GM12891 (cell line): ENCODE data around the gene BICDL1.

Experiments
- PAX5 ChIP-seq: IDR thresholded peaks from 2 replicates; pipeline ENCODE4 v1.6.1; 2011; ENCODE audit warnings: low read length, moderate library complexity, mild to moderate bottlenecking; ENCODE audit not compliant: insufficient read depth, severe bottlenecking
- POLR2A ChIP-seq: IDR thresholded peaks from 2 replicates; pipeline ENCODE4 v1.6.1; 2011; ENCODE audit warnings: low read depth, low read length, control low read depth
- POLR2AphosphoS5 ChIP-seq: IDR thresholded peaks from 2 replicates; pipeline ENCODE4 v1.6.1; 2011; ENCODE audit warnings: low read depth, low read length, control low read depth
- POU2F2 ChIP-seq: IDR thresholded peaks from 2 replicates; pipeline ENCODE4 v1.6.1; 2011; ENCODE audit warnings: low read depth, mild to moderate bottlenecking, control low read depth, low read length, moderate library complexity
- SPI1 ChIP-seq: IDR thresholded peaks from 2 replicates; pipeline ENCODE4 v1.6.1; 2011; ENCODE audit warnings: low read depth, low read length, control low read depth
- TAF1 ChIP-seq: IDR thresholded peaks from 2 replicates; pipeline ENCODE4 v1.6.1; 2011; ENCODE audit warnings: low read depth, low read length, control low read depth

DNA sequence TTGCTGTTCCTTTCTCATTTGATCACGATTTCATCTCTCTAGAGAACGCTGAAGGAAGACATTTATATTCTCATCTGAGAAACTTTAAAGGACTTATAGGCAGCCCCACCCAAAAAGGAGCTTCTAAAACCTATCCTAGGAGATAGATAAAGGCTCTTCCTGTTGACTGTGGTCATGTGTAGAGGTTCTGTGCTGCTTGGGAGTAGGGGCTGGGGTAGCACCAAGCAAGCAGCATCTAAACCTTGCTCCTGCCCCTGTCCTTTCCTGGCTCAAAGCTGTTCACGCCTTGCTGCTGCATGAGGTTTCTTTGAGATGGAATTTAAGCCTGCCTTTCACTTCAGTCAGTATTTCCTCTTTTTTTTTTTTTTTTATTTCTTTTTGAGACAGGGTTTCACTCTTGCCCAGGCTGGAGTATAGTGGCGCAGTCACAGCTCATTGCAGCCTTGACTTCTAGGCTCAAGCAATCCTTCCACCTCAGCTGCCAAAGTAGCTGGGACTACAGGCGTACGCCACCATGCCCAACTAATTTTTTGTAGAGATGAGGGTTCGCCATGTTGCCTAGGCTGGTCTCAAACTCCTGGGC lies 86.1 kb downstream of the BICDL1 start:
- TF ChIP-seq POLR2A (no peak), TAF1 (no peak), SPI1 (no peak), POLR2AphosphoS5 (no peak), POU2F2 (no peak), PAX5 (no peak)
